Loucy (cell line): Measurements from ENCODE around the gene GVQW3.
A peak's percentile ranks its signal among the peaks of the same experiment; 100 is the strongest.

Source experiments
- H2AFZ ChIP-seq: fragments of 200-600 bp; sonication (generic); 2 replicates; pipeline ENCODE4 v1.6.0; 2016; ENCODE audit warnings: antibody characterized with exemption, mild to moderate bottlenecking, low read length, moderate library complexity
- H3F3A ChIP-seq: fragments of 200-600 bp; 2 replicates; pipeline ENCODE4 v1.6.0; 2016; ENCODE audit warnings: antibody characterized with exemption, low read depth, mild to moderate bottlenecking
- H3K27me3 ChIP-seq: fragments of 200-600 bp; sonication (generic); 2 replicates; pipeline ENCODE4 v1.6.1; 2014; ENCODE audit warnings: low read length, mild to moderate bottlenecking; ENCODE audit not compliant: insufficient read depth, poor library complexity, severe bottlenecking
- H3K36me3 ChIP-seq: fragments of 200-600 bp; sonication (generic); 2 replicates; pipeline ENCODE4 v1.6.1; 2016; ENCODE audit warnings: low read length; ENCODE audit not compliant: insufficient read depth
- H3K4me1 ChIP-seq: fragments of 200-600 bp; sonication (generic); 2 replicates; pipeline ENCODE4 v1.5.1; 2014; ENCODE audit warnings: low read length, mild to moderate bottlenecking; ENCODE audit not compliant: insufficient read depth, poor library complexity, severe bottlenecking
- H3K4me2 ChIP-seq: fragments of 200-600 bp; sonication (generic); 2 replicates; pipeline ENCODE4 v1.6.0; 2014; ENCODE audit warnings: antibody characterized with exemption, low read length, low read depth, mild to moderate bottlenecking; ENCODE audit not compliant: poor library complexity, severe bottlenecking
- H3K4me3 ChIP-seq: fragments of 200-600 bp; sonication (generic); 2 replicates; pipeline ENCODE4 v1.5.1; 2014; ENCODE audit warnings: low read length, mild to moderate bottlenecking, mixed read lengths; ENCODE audit not compliant: poor library complexity, severe bottlenecking
- H3K79me2 ChIP-seq: fragments of 200-600 bp; sonication (generic); 2 replicates; pipeline ENCODE4 v1.6.1; 2014; ENCODE audit warnings: low read length; ENCODE audit not compliant: insufficient read depth
- H3K9ac ChIP-seq: fragments of 200-600 bp; sonication (generic); 2 replicates; pipeline ENCODE4 v1.6.0; 2014; ENCODE audit warnings: mild to moderate bottlenecking, low read depth, low read length, moderate library complexity; ENCODE audit not compliant: poor library complexity, severe bottlenecking
- H3K9me2 ChIP-seq: fragments of 200-600 bp; sonication (generic); replicated peaks from 2 replicates; pipeline ENCODE4 v1.6.1; 2016; ENCODE audit warnings: low read depth, low read length, mixed read lengths
- H3K9me3 ChIP-seq: fragments of 200-600 bp; sonication (generic); 2 replicates; pipeline ENCODE4 v1.6.1; 2014; ENCODE audit warnings: mild to moderate bottlenecking, antibody characterized with exemption, low read length, low read depth; ENCODE audit not compliant: insufficient read depth
- H4K20me1 ChIP-seq: fragments of 200-600 bp; sonication (generic); 2 replicates; pipeline ENCODE4 v1.6.0; 2014; ENCODE audit warnings: antibody characterized with exemption, low read length, mild to moderate bottlenecking; ENCODE audit not compliant: insufficient read depth, poor library complexity, severe bottlenecking
- EZH2phosphoT487 ChIP-seq: fragments of 200-600 bp; IDR thresholded peaks from 2 replicates; pipeline ENCODE4 v1.6.1; 2018; ENCODE audit warnings: antibody characterized with exemption, mild to moderate bottlenecking, moderate library complexity, borderline replicate concordance
- TF ChIP-seq, protein P1 (sequence below): fragments of 200-600 bp; sonication (generic); conservative IDR thresholded peaks from 2 replicates; pipeline ENCODE4 v1.5.1; 2014; ENCODE audit warnings: mild to moderate bottlenecking, antibody characterized with exemption, low read length

GVQW3 gene

DNA sequence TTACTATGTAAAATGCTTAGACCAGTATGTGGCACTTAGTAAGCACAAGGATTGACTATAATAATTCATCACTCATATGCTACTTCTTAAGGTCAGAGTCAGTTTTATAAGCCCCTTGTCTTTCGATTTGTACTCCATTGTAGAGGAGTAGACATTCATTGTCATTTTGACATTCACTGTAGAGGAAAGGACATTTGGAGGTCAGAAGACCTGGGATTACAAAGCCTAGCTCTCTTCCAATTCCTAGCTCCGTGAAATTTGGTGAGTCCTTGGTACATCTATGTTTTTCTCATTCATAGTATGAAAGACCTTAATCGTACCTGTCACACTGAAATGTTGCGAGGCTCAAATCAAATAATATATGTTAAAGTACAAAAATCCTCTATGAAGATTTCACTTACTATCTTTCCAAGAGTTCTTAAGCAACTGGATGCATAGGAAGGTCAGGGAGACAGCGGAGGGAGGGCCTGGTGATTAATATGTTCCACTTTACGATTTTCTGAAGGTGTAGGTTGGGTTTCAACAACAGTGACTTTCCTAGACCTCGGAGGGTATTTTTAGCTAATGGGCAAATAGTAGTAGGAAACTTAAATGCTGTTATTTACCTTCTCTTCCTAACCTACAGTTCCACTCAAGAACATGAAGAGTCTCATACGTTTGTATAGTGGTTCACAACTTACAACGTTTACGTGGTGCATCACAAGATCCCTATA, 62.3 kb downstream of the GVQW3 start:
- Histone ChIP-seq H3F3A (no peaks in the 10 kb centered on the region), H3K79me2 (peaks cover 59% of the 10 kb centered on the region), H3K36me3 (no peaks in the 10 kb centered on the region), H3K9me2 (no peaks in the 10 kb centered on the region), H3K4me2 (peak overlapping the region; percentile 79), H3K4me1 (peaks cover 36% of the 10 kb centered on the region), H3K9me3 (no peaks in the 10 kb centered on the region), H3K27me3 (no peaks in the 10 kb centered on the region), H4K20me1 (peaks cover 27% of the 10 kb centered on the region), H3K4me3 (peak overlapping the region; percentile 92), H2AFZ (0 out of 2 replicates have a peak overlapping the region, but pooled peaks have one; percentile 93), H3K9ac (peak overlapping the region; percentile 96)
- TF ChIP-seq, protein P1, sequence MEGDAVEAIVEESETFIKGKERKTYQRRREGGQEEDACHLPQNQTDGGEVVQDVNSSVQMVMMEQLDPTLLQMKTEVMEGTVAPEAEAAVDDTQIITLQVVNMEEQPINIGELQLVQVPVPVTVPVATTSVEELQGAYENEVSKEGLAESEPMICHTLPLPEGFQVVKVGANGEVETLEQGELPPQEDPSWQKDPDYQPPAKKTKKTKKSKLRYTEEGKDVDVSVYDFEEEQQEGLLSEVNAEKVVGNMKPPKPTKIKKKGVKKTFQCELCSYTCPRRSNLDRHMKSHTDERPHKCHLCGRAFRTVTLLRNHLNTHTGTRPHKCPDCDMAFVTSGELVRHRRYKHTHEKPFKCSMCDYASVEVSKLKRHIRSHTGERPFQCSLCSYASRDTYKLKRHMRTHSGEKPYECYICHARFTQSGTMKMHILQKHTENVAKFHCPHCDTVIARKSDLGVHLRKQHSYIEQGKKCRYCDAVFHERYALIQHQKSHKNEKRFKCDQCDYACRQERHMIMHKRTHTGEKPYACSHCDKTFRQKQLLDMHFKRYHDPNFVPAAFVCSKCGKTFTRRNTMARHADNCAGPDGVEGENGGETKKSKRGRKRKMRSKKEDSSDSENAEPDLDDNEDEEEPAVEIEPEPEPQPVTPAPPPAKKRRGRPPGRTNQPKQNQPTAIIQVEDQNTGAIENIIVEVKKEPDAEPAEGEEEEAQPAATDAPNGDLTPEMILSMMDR: no peak
- no peak for TF ChIP-seq EZH2phosphoT487

DNA sequence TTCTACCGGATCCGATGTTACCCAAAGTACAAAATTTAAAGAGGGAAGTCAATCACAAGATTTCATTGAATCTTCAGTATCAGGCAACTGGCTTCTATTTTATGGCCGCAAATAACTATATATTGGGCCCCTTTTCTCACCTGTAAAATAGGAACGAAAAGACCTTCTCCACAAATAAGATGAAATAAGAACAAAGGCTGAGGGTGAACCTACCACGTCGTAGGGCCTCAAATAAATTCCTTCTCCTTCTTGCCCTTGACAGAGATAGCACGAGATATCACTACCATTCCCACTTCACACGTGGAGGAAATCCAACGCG, 62.9 kb downstream of the GVQW3 start:
- TF ChIP-seq, protein P1: no peak
- TF ChIP-seq EZH2phosphoT487: no peak
- no peaks in the 10 kb centered on the region for H3K27me3 ChIP-seq
- H3K9ac ChIP-seq: peak overlapping the region; percentile 96
- peaks cover 31% of the 10 kb centered on the region for H4K20me1 ChIP-seq
- H3F3A ChIP-seq: no peaks in the 10 kb centered on the region
- peak overlapping the region; percentile 79 for H3K4me2 ChIP-seq
- peaks cover 63% of the 10 kb centered on the region for H3K79me2 ChIP-seq
- no peaks in the 10 kb centered on the region for H3K9me2 ChIP-seq
- no peaks in the 10 kb centered on the region for H3K36me3 ChIP-seq
- peak overlapping the region; percentile 93 for H2AFZ ChIP-seq
- peaks cover 40% of the 10 kb centered on the region for H3K4me1 ChIP-seq
- peak overlapping the region; percentile 92 for H3K4me3 ChIP-seq
- no peaks in the 10 kb centered on the region for H3K9me3 ChIP-seq

DNA sequence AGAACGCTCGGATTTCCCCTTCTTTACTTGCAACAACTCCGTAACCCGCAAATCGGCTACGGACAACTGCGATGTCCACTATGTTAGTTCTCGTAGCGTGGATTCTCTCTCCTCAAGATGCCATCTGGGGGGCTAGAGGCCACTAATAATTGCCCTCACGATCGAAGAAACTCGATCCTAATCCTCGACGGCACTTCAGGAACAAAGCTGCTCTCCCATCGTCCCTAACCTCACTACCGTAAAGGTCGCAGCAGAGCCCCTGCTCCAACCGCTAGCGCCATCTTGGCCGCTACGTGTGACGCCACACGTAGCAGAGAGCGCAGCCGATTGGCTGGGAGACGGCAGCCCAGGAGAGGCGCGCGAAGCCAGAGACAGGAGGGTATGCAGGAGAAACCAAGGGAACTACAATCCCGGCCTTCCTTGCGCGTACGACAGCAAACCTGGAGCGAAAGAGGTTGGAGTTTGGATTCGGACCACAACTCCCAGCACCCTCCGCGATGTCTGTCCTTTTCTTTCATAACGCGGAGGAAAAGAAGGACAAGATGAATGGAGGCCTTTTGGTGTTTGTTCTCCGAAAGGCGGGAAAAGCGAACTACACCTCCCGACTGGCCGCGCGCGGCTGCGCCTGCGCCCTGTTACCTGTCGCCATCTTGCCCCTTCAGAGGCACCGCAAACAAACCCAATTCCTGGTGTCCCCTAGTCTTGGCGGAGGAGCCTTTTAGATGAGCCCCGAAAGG, 63.4 kb downstream of the GVQW3 start, which contains the start of gene EMSY:
Gene EMSY, plus strand, starts transcription at position 635 of the 737 bp plus-strand sequence. CDS start 1,921 bp downstream, outside the sequence.
- no peaks in the 10 kb centered on the region for H3K9me2 ChIP-seq
- no peaks in the 10 kb centered on the region for H3K9me3 ChIP-seq
- peaks cover 68% of the 10 kb centered on the region for H3K79me2 ChIP-seq
- peaks cover 45% of the 10 kb centered on the region for H3K4me1 ChIP-seq
- no peaks in the 10 kb centered on the region for H3F3A ChIP-seq
- peak within 1 kb of the TSS; percentile 92 for H3K4me3 ChIP-seq
- H4K20me1 ChIP-seq: peaks cover 32% of the 10 kb centered on the region
- peak within 1 kb of the TSS; percentile 79 for H3K4me2 ChIP-seq
- no peaks in the 10 kb centered on the region for H3K36me3 ChIP-seq
- no peaks in the 10 kb centered on the region for H3K27me3 ChIP-seq
- TF ChIP-seq EZH2phosphoT487: no peak
- TF ChIP-seq, protein P1: no peak
- H3K9ac ChIP-seq: peak within 1 kb of the TSS; percentile 96
- peak within 1 kb of the TSS; percentile 93 for H2AFZ ChIP-seq
